Mesothelial cell of epicardium (in vitro differentiated cells): ENCODE results near the gene NFKBIB. TPM values are rescaled to one million over a fixed set of nuclear protein-coding genes. Genes with fewer than 3 reads are reported as not detected.
A peak's percentile ranks its signal among the peaks of the same experiment; 100 is the strongest.

Source experiments
- DNase-seq, 2 experiments: peaks; one replicate each; pipeline ENCODE4 v3.0.0; 2021; ENCODE audit warnings: low spot score in 2 of 2; ENCODE audit not compliant: unreplicated experiment in 2 of 2
- H3K27ac Mint-ChIP-seq: 2 replicates; pipeline ENCODE4 v1.8.0; 2021; ENCODE audit warnings: mixed read lengths
- H3K27me3 Mint-ChIP-seq: 2 replicates; pipeline ENCODE4 v1.8.0; 2021; ENCODE audit warnings: low read depth, mixed read lengths
- H3K36me3 Mint-ChIP-seq: 2 replicates; pipeline ENCODE4 v1.8.0; 2021; ENCODE audit warnings: mixed read lengths
- H3K4me1 Mint-ChIP-seq: 2 replicates; pipeline ENCODE4 v1.8.0; 2021; ENCODE audit warnings: mixed read lengths
- H3K4me3 Mint-ChIP-seq: 2 replicates; pipeline ENCODE4 v1.8.0; 2021; ENCODE audit warnings: mild to moderate bottlenecking, moderate library complexity, mixed read lengths
- H3K9me3 Mint-ChIP-seq: 2 replicates; pipeline ENCODE4 v1.8.0; 2021; ENCODE audit warnings: mixed read lengths
- CTCF ChIP-seq: fragments of 200-600 bp; sonication (generic); IDR thresholded peaks from one replicate; pipeline ENCODE4 v1.5.0; 2021; ENCODE audit warnings: antibody characterized with exemption; ENCODE audit not compliant: unreplicated experiment
- total RNA-seq: library from RNA; stranded (reverse); gene quantifications from 3 replicates; pipeline ENCODE4 v1.2.1, GENCODE V29; 2021

The NFKBIB gene
- 13.4 to 13.9 TPM (median 13.5 TPM) in 3 replicates for total RNA-seq

- peak; percentile 95 to 97 for DNase-seq
- no peaks in the 10 kb centered on the region for H3K27me3 Mint-ChIP-seq
- peaks cover 6% of the 10 kb centered on the region for H3K36me3 Mint-ChIP-seq
- H3K9me3 Mint-ChIP-seq = no peaks in the 10 kb centered on the region
- TF ChIP-seq CTCF = no peak
- peak within 1 kb of the TSS; percentile 100 for H3K27ac Mint-ChIP-seq
- peaks cover 15% of the 10 kb centered on the region for H3K4me1 Mint-ChIP-seq
- H3K4me3 Mint-ChIP-seq = peak within 1 kb of the TSS; percentile 99
Measured at GRCh38 chr19:38899447-38900201, at the start of gene NFKBIB, which contains the start of gene SIRT2. TSS of gene NFKBIB (plus strand) at chr19:38899969. CDS start at chr19:38900033, 64 bp downstream. TSS of gene SIRT2 (minus strand) at chr19:38899618. CDS start at chr19:38899521, 97 bp downstream.

- Mint-ChIP-seq H3K4me1 (peaks cover 41% of the 10 kb centered on the region), H3K9me3 (no peaks in the 10 kb centered on the region), H3K4me3 (peak overlapping the region; percentile 88), H3K36me3 (peaks cover 7% of the 10 kb centered on the region), H3K27ac (peak overlapping the region; percentile 99), H3K27me3 (no peaks in the 10 kb centered on the region)
- no peak for TF ChIP-seq CTCF
- peak in 1 of 2 experiments; percentile 99 for DNase-seq
Measured at GRCh38 chr19:38850436-38850975, 49.3 kb upstream of the NFKBIB start.

- Mint-ChIP-seq H3K9me3 (no peaks in the 10 kb centered on the region), H3K36me3 (peaks cover 1% of the 10 kb centered on the region), H3K4me1 (peaks cover 41% of the 10 kb centered on the region), H3K4me3 (peak overlapping the region; percentile 88), H3K27me3 (no peaks in the 10 kb centered on the region), H3K27ac (peak overlapping the region; percentile 99)
- TF ChIP-seq CTCF = no peak
- DNase-seq = peak in 1 of 2 experiments; percentile 62
Measured at GRCh38 chr19:38850976-38851621, 48.7 kb upstream of the NFKBIB start.

GRCh38 chr19:38851622-38852230 lies 48.0 kb upstream of the NFKBIB start:
- peaks cover 2% of the 10 kb centered on the region for H3K36me3 Mint-ChIP-seq
- DNase-seq = peak; percentile 89 to 93
- no peaks in the 10 kb centered on the region for H3K27me3 Mint-ChIP-seq
- H3K9me3 Mint-ChIP-seq = peaks cover 2% of the 10 kb centered on the region
- TF ChIP-seq CTCF = no peak
- H3K4me3 Mint-ChIP-seq = peak overlapping the region; percentile 88
- H3K4me1 Mint-ChIP-seq = peaks cover 41% of the 10 kb centered on the region
- peak overlapping the region; percentile 99 for H3K27ac Mint-ChIP-seq

GRCh38 chr19:38852231-38853044 lies 47.3 kb upstream of the NFKBIB start:
- peak overlapping the region; percentile 84 for H3K4me3 Mint-ChIP-seq
- peaks cover 36% of the 10 kb centered on the region for H3K4me1 Mint-ChIP-seq
- DNase-seq = peak in 1 of 2 experiments; percentile 64
- peak overlapping the region; percentile 97 for H3K27ac Mint-ChIP-seq
- TF ChIP-seq CTCF = no peak
- H3K9me3 Mint-ChIP-seq = peaks cover 3% of the 10 kb centered on the region
- H3K27me3 Mint-ChIP-seq = no peaks in the 10 kb centered on the region
- peaks cover 3% of the 10 kb centered on the region for H3K36me3 Mint-ChIP-seq
